Lung (tissue), 12 donors: Measurements from ENCODE around the gene PASK. TPM values are rescaled to one million over a fixed set of nuclear protein-coding genes. Genes with fewer than 3 reads are reported as not detected.

ENCODE experiments used
- ATAC-seq: fragments of 200-7000 bp; cut with Tn5 transposase; one replicate; pipeline ENCODE4 v1.9.1; 2020; ENCODE audit warnings: moderate number of reproducible peaks; ENCODE audit not compliant: insufficient read depth, low FRiP score
- DNase-seq, 3 donors: peaks; one replicate each; pipeline ENCODE4 v3.0.0-alpha.2; 2013 to 2017
- H3K27ac ChIP-seq, 2 donors: one replicate each; pipeline ENCODE4 v1.5.1; 2013; ENCODE audit warnings: mild to moderate bottlenecking in 2 of 2, moderate library complexity in 2 of 2, control low read depth in 1 of 2, inconsistent platforms in 1 of 2, low read depth in 1 of 2, low read length in 1 of 2
- H3K27me3 ChIP-seq, 3 donors: one replicate each; pipeline ENCODE4 v1.5.1; 2013; ENCODE audit warnings: low read length in 2 of 3; ENCODE audit not compliant: control insufficient read depth in 3 of 3, insufficient read depth in 3 of 3
- H3K36me3 ChIP-seq, 4 donors: one replicate each; pipeline ENCODE4 v1.5.1; 2013; ENCODE audit warnings: low read length in 4 of 4, mild to moderate bottlenecking in 1 of 4, moderate library complexity in 1 of 4; ENCODE audit not compliant: control insufficient read depth in 4 of 4, insufficient read depth in 4 of 4
- H3K4me1 ChIP-seq, 5 donors: one replicate each; pipeline ENCODE4 v1.5.1; 2013; ENCODE audit warnings: low read length in 5 of 5, mild to moderate bottlenecking in 2 of 5, moderate library complexity in 1 of 5; ENCODE audit not compliant: control insufficient read depth in 5 of 5, insufficient read depth in 5 of 5
- H3K4me3 ChIP-seq: one replicate; pipeline ENCODE4 v1.5.1; 2013; ENCODE audit warnings: mild to moderate bottlenecking, control low read depth, moderate library complexity
- H3K9ac ChIP-seq, 2 donors: one replicate each; pipeline ENCODE4 v1.5.1; 2013; ENCODE audit warnings: low read length in 2 of 2, control low read depth in 1 of 2; ENCODE audit not compliant: insufficient read depth in 1 of 2
- H3K9me3 ChIP-seq, 4 donors: one replicate each; pipeline ENCODE4 v1.5.1; 2013; ENCODE audit warnings: low read length in 3 of 4, mild to moderate bottlenecking in 1 of 4, moderate library complexity in 1 of 4; ENCODE audit not compliant: control insufficient read depth in 4 of 4, insufficient read depth in 3 of 4
- WGBS, 2 donors: extraction: QIAGEN DNeasy Blood & Tissue Kit; methylation state at CpG; one replicate each; pipeline ENCODE4 v1.1.7; 2013; 5-methylcytosine and 5-hydroxymethylcytosine counted together
- polyA plus RNA-seq, 2 donors: library from polyadenylated mRNA; stranded (reverse); fragments of 200-250 nt; gene quantifications; one replicate each; pipeline ENCODE4 v1.2.1, GENCODE V29; 2013
- total RNA-seq, 2 donors: library from RNA; depleted of rRNA in 1 of 2; stranded (reverse); fragments of >200 nt in 1 of 2; gene quantifications; one replicate each; pipeline ENCODE4 v1.2.1, GENCODE V29; 2014 to 2021
- TF ChIP-seq, protein P1 (sequence below): IDR thresholded peaks from 2 replicates; pipeline ENCODE4 v1.5.1; 2012; ENCODE audit warnings: mild to moderate bottlenecking; ENCODE audit errors: control extremely low read depth, extremely low read depth
- donor health status: control.
- donor health status: control.
- donor health status: Bipolar disorder and iron deficiency.
- donor health status: healthy.
- donor health status: DM: yes; HTN: yes; CAD: no.

The PASK gene
- total and polyA plus RNA-seq, 4 donors: 3.5 to 21.8 (median 13.2) TPM

DNA sequence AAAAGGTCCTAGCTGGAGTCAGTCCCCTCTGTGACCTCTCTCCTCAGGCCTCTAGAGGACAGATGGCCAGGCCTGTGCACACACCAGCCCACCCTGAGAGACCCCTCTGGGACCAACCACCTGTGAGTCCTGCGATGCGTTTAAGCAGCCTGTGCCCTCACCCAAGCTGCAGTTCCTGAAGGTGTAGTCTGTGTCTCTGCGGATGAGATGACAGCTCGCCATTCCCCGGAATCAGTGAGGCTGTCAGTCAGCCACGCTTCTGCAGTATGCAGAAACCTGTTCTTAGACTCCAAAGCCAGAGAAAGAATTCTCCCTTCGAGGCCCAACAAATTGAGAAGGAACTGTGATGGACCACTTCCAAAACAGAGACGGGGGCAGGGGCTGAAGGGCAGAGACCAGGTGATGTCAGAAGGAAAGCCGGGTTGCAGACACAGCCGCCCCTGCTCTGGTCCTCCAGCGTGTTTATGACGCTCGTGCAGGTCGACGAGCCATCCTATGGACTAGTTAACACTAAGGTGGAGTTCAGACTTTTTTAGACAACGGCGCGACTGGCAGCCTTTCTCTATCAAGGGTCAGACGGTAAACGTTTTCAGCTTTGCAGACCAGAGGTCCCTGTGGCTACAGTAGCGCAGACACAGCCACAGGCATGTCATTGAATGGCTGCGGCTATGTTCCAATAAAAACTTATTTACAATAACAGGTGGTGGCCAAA lies 57.4 kb downstream of the PASK start:
- ATAC-seq (no peak), DNase-seq (no peak)
- Histone ChIP-seq H3K36me3 (peaks cover 36 to 66% (median 54%) of the 10 kb centered on the region in 4 donors), H3K9ac (no peak overlapping the region), H3K9me3 (no peaks in the 10 kb centered on the region), H3K27ac (no peak overlapping the region), H3K4me1 (peaks cover 0 to 7% (median 0%) of the 10 kb centered on the region in 5 donors), H3K27me3 (no peaks in the 10 kb centered on the region), H3K4me3 (no peak overlapping the region)
- TF ChIP-seq, protein P1, sequence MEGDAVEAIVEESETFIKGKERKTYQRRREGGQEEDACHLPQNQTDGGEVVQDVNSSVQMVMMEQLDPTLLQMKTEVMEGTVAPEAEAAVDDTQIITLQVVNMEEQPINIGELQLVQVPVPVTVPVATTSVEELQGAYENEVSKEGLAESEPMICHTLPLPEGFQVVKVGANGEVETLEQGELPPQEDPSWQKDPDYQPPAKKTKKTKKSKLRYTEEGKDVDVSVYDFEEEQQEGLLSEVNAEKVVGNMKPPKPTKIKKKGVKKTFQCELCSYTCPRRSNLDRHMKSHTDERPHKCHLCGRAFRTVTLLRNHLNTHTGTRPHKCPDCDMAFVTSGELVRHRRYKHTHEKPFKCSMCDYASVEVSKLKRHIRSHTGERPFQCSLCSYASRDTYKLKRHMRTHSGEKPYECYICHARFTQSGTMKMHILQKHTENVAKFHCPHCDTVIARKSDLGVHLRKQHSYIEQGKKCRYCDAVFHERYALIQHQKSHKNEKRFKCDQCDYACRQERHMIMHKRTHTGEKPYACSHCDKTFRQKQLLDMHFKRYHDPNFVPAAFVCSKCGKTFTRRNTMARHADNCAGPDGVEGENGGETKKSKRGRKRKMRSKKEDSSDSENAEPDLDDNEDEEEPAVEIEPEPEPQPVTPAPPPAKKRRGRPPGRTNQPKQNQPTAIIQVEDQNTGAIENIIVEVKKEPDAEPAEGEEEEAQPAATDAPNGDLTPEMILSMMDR: no peak
- 92 to 93% methylated on average over 22 of the region's 22 CpGs for WGBS, 2 donors

DNA sequence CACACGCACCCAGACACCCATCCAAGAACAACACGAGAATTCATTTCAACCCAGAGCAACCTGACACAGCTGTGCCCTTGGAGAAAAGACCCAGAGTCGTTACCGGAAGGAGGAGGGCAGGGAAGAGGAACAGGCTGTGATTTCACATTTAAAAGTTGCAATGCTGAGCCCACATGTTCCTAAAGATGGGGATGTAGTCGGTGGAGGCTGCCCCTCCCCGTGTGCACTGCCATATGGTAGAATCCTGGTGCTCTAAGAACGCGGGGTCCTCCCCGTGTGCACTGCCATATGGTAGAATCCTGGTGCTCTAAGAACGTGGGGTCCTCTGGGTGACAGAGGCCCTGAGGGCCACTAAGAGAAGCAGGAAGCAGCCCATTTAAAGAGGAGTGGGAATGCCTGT lies 58.1 kb downstream of the PASK start:
- no peak for ATAC-seq
- H3K9ac ChIP-seq: no peak overlapping the region
- H3K36me3 ChIP-seq: peaks cover 37 to 68% (median 53%) of the 10 kb centered on the region in 4 donors
- no peaks in the 10 kb centered on the region for H3K27me3 ChIP-seq
- H3K9me3 ChIP-seq: no peaks in the 10 kb centered on the region
- TF ChIP-seq, protein P1: no peak
- no peak overlapping the region for H3K27ac ChIP-seq
- DNase-seq: no peak
- 76 to 82% methylated on average over 10 of the region's 10 CpGs for WGBS, 2 donors
- H3K4me3 ChIP-seq: no peak overlapping the region
- peaks cover 0 to 7% (median 0%) of the 10 kb centered on the region in 5 donors for H3K4me1 ChIP-seq

DNA sequence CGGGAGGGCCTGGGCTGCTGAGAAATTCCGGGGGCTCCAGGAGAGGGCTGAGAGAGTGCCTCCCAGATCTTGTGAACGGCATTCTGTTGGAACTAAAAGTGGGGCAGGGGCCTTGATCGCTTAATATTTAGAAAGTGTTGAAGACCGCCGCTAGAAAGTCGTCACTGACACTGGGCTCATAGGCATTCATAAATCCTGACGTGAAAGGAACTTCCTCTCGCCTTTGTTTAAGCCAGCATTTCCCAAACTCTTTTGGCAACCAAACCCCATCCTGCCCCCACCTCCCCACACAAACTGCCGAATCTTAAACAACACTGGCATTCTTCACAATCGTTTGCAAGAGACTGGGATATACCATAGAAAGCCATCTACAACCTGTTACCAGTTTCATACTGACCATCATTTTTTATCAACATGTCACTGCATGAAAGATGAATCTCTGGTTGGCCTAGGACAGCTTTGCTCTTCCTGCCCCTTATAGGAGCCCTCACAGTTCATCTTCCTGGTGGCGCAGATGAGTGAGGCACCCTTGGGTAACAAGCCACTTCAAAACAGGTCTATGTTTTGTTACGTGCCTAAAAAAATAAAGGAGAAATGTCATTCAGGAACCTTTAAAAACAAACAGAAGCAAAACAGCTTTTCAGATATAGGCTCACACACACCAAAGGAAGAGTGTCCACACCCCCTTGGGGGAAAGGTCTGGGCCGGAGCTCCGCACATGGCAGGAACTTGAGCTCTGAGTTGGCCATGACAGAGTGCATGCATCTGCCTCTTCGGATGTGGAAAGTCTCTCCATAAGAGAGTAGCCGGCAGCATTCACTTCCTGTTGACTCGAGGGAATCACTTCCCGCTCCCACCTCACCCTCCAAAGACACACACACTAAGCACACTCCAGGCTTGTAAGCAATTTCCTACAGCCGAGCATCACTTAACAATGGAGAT lies 60.2 kb downstream of the PASK start:
- Histone ChIP-seq H3K36me3 (peaks cover 33 to 61% (median 41%) of the 10 kb centered on the region in 4 donors), H3K9me3 (no peaks in the 10 kb centered on the region), H3K27me3 (no peaks in the 10 kb centered on the region), H3K4me1 (peaks cover 0 to 7% (median 0%) of the 10 kb centered on the region in 5 donors), H3K9ac (no peak overlapping the region), H3K4me3 (no peak overlapping the region), H3K27ac (peak overlapping the region in 1 of 2 donors; percentile 61)
- TF ChIP-seq, protein P1: no peak
- WGBS, 2 donors: 62 to 64% methylated on average over 20 of the region's 20 CpGs
- ATAC-seq (no peak), DNase-seq (peak in 1 of 3 donors; percentile 35)
